GM20000 (cell line): Measurements from ENCODE around the gene TMEM184B.

Experiments used
- DNase-seq: peaks from one replicate; pipeline ENCODE4 v3.0.0; 2012; ENCODE audit warnings: low spot score
- TF ChIP-seq, protein P1 (sequence below): IDR thresholded peaks from 2 replicates; pipeline ENCODE4 v1.5.1; 2012; ENCODE audit warnings: mild to moderate bottlenecking, control low read depth; ENCODE audit errors: extremely low read depth, missing control alignments

The TMEM184B gene

DNA sequence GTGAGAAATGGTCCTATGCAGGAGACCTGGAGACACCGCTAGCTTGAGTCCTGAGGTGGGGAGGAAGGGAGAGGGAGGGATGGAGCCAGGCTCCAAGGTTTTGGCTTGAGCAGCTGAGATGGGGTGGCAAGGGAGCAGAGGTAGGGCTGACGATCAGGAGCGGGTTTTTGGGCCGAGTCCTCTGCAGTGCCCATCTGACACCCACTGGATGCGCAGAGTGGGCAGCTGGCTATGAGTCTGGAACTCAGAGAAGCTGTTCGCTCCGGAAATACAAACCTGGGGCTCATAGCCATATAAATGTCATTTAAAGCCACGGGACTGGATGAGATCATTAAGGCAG, 71.5 kb downstream of the TMEM184B start:
- no peak for DNase-seq
- TF ChIP-seq, protein P1, sequence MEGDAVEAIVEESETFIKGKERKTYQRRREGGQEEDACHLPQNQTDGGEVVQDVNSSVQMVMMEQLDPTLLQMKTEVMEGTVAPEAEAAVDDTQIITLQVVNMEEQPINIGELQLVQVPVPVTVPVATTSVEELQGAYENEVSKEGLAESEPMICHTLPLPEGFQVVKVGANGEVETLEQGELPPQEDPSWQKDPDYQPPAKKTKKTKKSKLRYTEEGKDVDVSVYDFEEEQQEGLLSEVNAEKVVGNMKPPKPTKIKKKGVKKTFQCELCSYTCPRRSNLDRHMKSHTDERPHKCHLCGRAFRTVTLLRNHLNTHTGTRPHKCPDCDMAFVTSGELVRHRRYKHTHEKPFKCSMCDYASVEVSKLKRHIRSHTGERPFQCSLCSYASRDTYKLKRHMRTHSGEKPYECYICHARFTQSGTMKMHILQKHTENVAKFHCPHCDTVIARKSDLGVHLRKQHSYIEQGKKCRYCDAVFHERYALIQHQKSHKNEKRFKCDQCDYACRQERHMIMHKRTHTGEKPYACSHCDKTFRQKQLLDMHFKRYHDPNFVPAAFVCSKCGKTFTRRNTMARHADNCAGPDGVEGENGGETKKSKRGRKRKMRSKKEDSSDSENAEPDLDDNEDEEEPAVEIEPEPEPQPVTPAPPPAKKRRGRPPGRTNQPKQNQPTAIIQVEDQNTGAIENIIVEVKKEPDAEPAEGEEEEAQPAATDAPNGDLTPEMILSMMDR, result no peak

DNA sequence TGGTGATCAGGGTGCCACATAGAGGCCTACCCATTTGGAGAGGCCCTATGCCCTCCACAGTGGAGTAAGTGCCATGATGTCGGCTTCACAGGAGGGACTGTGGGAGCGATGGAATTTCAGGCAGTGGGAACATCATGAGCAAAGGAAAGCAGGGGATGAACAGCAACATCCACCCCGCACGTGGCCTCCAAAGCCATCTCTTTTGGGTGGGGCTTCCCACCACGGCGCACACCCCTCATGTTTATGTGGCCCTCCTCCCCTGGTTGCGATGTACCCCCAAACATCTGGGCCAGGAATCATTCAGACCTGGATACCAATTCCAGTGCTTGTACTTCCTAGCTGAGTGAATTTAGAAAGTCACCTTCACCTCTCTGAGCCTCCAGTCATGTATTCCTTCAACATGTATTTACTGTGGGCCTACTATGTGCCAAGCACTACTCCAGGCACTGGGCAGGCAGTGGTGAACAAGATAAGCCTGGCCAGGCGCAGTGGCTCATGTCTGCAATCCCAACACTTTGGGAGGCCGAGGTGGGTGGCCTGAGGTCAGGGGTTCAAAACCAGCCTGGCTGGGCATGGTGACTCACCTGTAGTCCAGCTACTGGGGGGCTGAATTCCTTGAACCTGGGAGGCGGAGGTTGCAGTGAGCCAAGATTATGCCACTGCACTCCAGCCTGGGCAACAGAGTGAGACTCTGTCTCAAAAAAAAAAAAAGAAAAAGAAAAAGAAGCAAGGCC, 72.8 kb downstream of the TMEM184B start:
- DNase-seq, result no peak
- TF ChIP-seq, protein P1, result no peak

DNA sequence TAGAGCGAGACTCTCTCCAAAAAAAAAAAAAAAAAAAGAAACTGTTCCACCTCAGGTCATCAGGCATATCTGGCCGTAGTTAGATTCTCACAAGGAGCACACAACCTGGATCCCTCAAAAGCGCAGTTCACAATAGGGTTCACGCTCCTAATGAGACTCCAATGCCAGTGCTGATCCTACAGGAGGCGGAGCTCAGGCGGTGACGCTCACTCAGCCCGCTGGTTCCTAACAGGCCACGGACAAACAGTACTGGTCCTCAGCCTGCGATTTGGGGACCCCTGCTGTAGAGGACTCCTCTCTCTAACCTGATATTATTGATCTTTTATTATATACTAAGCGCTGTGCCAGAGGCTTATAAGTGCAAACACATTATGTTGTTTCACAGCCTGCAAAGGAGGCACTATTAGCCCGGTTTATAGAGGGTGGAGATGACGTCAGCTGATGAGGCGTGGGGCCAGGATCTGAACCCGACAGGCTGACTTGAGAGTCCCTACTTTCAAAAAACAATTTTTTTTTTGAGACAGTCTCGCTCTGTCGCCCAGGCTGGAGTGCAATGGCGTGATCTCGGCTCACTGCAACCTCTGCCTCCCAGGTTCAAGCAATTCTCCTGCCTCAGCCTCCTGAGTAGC, 75.9 kb downstream of the TMEM184B start:
- TF ChIP-seq, protein P1, result no peak
- DNase-seq, result no peak

DNA sequence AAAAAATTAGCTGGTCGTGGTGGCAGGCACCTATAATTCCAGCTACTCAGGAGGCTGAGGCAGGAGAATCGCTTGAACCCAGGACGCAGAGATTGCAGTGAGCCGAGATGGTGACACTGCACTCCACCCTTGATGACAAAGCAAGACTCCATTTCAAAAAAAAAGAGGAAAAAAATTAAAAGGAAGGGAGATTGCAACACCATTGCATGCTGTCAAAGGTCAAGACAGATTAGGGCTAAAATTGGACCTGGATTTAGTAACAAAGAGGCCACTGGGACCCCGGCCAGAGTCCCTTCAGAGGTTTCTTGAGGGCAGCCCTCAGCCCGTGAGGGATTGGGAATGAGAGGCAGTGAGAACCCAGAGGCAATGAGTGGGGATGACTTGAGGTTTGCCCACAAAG, 79.2 kb downstream of the TMEM184B start:
- DNase-seq, result no peak
- TF ChIP-seq, protein P1, result no peak

DNA sequence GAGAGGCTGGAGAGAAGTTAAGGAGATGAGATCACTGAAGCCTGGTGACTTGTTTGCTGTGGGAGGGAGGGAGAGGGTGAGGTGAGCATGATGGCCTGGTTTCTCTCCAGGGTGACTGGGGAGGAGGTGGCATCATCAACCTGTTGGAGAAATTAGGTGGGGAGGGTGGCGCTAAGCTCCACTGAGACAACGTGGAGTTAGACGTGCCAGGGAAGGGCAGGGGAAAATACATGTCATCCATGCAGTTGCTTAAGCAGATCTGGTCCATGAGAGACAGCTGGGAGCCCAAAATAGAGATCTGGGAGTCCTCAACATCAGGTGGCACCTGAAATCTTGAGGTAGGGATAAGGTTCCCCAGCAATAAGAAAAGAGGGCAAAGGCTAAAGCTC, 80.3 kb downstream of the TMEM184B start:
- DNase-seq, result no peak
- TF ChIP-seq, protein P1, result no peak

DNA sequence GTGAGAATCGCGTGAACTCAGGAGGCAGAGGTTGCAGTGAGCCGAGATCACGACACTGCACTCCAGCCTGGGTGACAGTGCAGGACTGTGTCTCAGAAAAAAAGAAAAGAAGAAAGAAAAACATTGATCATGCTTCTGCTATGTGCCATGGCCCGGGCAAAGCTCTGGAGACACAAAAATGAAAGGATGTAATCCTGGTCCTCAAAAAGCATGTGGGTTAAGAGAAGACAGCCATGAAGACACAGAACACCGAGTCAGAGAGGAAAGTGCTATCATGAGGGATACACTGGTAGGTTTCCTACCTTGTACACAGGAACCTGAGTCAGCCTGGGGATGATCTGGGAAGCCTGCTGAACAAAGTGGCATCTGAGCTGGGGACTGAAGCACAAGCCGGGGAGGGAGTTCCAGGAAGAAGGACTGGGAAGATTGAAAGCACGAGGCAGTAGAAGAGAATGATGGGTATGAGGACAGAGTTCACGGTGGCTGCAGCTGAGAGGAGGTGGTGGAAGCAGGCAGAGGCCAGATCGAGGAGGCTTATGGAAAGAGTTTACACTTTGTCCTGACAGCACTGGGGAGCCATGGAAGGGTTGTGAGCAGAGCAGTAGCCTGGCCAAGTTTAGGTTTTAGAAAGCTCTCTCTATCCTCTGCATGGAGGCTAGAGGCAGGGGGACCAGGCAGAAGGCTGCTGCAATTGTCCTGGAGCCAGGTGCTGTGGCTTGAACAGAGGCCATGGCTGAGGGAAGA, 80.9 kb downstream of the TMEM184B start:
- DNase-seq, result no peak
- TF ChIP-seq, protein P1, result no peak

DNA sequence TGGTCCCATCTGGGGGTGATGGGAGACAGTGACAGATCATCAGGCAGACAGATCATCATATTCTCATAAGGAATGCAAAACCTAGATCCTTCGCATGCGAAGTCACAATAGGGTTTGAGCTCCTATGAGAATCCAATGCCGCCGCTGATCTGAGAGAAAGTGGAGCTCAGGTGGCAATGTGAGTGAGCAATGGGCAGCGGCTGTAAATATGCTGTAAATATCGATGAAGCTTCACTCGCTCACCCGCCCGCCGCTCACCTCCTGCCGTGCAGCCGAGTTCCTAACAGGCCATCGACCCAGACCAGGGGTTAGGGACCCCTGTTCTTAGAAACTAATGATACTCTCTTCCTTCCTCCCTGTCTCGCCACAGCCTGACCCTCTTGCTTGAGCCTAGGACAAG, 81.8 kb downstream of the TMEM184B start:
- TF ChIP-seq, protein P1, result no peak
- no peak for DNase-seq
